PC-3 (cell line): ENCODE results near the gene DNM3.

Experiments used
- EZH2 ChIP-seq: fragments of 300-600 bp; sonication (generic); IDR thresholded peaks from one replicate; pipeline ENCODE4 v1.6.1; 2017; ENCODE audit warnings: antibody characterized with exemption, mild to moderate bottlenecking, low read length; ENCODE audit not compliant: unreplicated experiment
- TF ChIP-seq, protein P1 (sequence below): fragments of 300-600 bp; sonication (generic); conservative IDR thresholded peaks from 2 replicates; pipeline ENCODE4 v1.5.1; 2017; ENCODE audit warnings: antibody characterized with exemption, low read depth, mild to moderate bottlenecking, low read length

DNA sequence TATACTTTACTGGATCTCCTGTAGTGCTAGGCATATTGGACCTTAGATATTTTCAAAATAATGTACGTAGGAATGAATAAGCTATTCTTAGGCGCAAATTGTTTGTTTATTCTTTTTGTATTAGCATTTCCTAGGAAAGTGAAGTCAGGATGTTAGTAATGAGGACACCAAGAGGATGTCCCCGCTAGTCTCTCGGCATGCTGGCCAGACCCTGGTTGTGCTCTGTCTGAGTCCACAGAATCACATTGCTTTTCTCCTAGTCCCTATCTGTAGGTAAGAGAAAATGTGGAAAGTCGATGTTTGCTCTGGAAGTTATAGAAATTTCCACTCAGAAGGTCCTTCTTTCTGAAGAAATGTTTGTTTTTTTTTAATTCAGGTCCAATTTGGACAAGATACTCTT, 31.1 kb downstream of the DNM3 start:
- TF ChIP-seq, protein P1, sequence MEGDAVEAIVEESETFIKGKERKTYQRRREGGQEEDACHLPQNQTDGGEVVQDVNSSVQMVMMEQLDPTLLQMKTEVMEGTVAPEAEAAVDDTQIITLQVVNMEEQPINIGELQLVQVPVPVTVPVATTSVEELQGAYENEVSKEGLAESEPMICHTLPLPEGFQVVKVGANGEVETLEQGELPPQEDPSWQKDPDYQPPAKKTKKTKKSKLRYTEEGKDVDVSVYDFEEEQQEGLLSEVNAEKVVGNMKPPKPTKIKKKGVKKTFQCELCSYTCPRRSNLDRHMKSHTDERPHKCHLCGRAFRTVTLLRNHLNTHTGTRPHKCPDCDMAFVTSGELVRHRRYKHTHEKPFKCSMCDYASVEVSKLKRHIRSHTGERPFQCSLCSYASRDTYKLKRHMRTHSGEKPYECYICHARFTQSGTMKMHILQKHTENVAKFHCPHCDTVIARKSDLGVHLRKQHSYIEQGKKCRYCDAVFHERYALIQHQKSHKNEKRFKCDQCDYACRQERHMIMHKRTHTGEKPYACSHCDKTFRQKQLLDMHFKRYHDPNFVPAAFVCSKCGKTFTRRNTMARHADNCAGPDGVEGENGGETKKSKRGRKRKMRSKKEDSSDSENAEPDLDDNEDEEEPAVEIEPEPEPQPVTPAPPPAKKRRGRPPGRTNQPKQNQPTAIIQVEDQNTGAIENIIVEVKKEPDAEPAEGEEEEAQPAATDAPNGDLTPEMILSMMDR: no peak
- TF ChIP-seq EZH2: no peak
